Mesothelial cell of epicardium (in vitro differentiated cells): ENCODE results near the gene AKNA. TPM values are rescaled to one million over a fixed set of nuclear protein-coding genes. Genes with fewer than 3 reads are reported as not detected.

ENCODE experiments used
- DNase-seq, 2 experiments: peaks; one replicate each; pipeline ENCODE4 v3.0.0; 2021; ENCODE audit warnings: low spot score in 2 of 2; ENCODE audit not compliant: unreplicated experiment in 2 of 2
- H3K27ac Mint-ChIP-seq: 2 replicates; pipeline ENCODE4 v1.8.0; 2021; ENCODE audit warnings: mixed read lengths
- H3K27me3 Mint-ChIP-seq: 2 replicates; pipeline ENCODE4 v1.8.0; 2021; ENCODE audit warnings: low read depth, mixed read lengths
- H3K36me3 Mint-ChIP-seq: 2 replicates; pipeline ENCODE4 v1.8.0; 2021; ENCODE audit warnings: mixed read lengths
- H3K4me1 Mint-ChIP-seq: 2 replicates; pipeline ENCODE4 v1.8.0; 2021; ENCODE audit warnings: mixed read lengths
- H3K4me3 Mint-ChIP-seq: 2 replicates; pipeline ENCODE4 v1.8.0; 2021; ENCODE audit warnings: mild to moderate bottlenecking, moderate library complexity, mixed read lengths
- H3K9me3 Mint-ChIP-seq: 2 replicates; pipeline ENCODE4 v1.8.0; 2021; ENCODE audit warnings: mixed read lengths
- CTCF ChIP-seq: fragments of 200-600 bp; sonication (generic); IDR thresholded peaks from one replicate; pipeline ENCODE4 v1.5.0; 2021; ENCODE audit warnings: antibody characterized with exemption; ENCODE audit not compliant: unreplicated experiment
- total RNA-seq: library from RNA; stranded (reverse); gene quantifications from 3 replicates; pipeline ENCODE4 v1.2.1, GENCODE V29; 2021

AKNA gene
- total RNA-seq, 1 donor from 2014 or later = 23.1 TPM

- no peaks in the 10 kb centered on the region for H3K27me3 Mint-ChIP-seq
- H3K36me3 Mint-ChIP-seq = peaks cover 3% of the 10 kb centered on the region
- H3K9me3 Mint-ChIP-seq = no peaks in the 10 kb centered on the region
- no peak for TF ChIP-seq CTCF
- no peak overlapping the region for H3K4me3 Mint-ChIP-seq
- no peak for DNase-seq
- peaks cover 3% of the 10 kb centered on the region for H3K4me1 Mint-ChIP-seq
- no peak overlapping the region for H3K27ac Mint-ChIP-seq
These were observed 22.1 kb upstream of the AKNA start for GRCh38 chr9:114409842-114410241.

DNA sequence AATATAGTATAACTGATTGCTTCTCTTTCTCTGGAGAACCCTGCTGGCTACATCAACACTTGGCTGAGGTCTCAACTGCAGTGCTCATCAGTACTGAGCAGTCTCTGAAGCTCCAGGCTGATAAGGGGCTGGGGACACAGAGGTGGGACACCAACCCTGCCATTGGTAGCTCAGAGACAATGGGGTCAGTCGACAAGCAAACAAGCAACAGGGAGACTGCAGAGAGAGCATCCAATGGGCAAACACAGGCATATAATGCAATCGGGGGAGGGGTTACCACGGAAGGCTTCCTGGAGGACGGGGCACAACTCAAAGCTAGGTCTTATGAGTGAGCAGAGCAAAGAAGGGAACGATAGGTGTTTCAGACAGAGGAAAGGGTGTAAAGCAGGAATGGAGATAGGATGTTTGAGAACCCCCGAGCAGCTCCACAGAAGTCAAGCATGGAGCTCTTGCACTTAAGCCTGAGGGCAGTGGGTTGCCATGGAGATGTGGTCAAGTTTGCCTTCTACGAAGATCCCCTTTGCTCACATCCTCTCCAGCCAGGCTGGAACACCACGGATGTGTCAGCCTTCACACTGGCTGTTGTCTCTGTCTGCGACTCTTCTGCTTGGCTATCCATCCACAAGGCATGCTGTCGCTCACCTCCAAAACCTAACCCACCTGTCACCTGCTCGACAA lies 21.5 kb upstream of the AKNA start:
- H3K36me3 Mint-ChIP-seq = peaks cover 3% of the 10 kb centered on the region

DNA sequence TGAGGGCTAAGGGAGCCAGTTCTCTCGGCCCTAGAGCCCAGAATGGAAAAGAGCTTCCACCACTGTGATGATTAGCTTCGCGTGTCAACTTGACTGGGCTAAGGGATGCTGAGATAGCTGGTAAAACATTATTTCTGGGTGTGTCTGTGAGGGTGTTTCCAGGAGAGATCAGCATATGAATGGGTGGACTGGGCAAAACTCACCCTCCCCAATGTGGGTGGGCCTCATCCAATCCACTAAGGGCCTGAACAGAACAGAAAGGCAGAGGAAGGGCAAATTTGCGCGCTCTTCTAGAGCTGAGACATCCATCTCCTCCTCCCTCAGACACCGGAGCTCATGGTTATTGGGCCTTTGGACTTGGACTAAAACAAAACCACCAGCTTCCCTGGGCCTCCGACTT lies 20.9 kb upstream of the AKNA start:
- H3K27me3 Mint-ChIP-seq = no peaks in the 10 kb centered on the region
- TF ChIP-seq CTCF = no peak
- H3K4me1 Mint-ChIP-seq = peaks cover 3% of the 10 kb centered on the region
- peaks cover 3% of the 10 kb centered on the region for H3K36me3 Mint-ChIP-seq
- DNase-seq = no peak
- H3K4me3 Mint-ChIP-seq = no peak overlapping the region
- H3K9me3 Mint-ChIP-seq = no peaks in the 10 kb centered on the region
- H3K27ac Mint-ChIP-seq = no peak overlapping the region

More for the DNA sequence above, 21.5 kb upstream of the AKNA start:
- H3K27me3 Mint-ChIP-seq = no peaks in the 10 kb centered on the region
- H3K4me1 Mint-ChIP-seq = peaks cover 3% of the 10 kb centered on the region
- H3K4me3 Mint-ChIP-seq = no peak overlapping the region
- no peak for DNase-seq
- no peaks in the 10 kb centered on the region for H3K9me3 Mint-ChIP-seq
- no peak for TF ChIP-seq CTCF
- no peak overlapping the region for H3K27ac Mint-ChIP-seq

DNA sequence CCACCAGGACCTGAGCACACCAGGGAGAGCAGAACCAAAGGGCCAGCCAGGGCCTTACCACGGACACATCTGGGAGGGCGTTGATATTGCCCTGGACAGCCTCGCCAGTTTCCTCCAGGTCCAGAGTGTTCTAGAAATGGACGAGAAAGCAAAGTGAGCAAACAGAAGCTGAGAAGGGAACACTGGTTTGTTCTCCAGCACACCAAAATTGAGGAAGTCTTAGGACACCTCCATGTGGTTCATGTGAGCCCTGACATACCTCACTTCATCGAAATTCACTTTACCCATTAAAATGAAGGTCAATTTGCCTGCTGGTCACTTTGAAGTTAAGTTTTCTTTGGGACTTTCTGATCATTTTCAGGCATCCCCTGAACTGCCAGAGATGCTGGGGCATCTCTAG lies 20.1 kb upstream of the AKNA start:
- no peak for TF ChIP-seq CTCF
- Mint-ChIP-seq H3K4me1 (peaks cover 3% of the 10 kb centered on the region), H3K27ac (no peak overlapping the region), H3K4me3 (no peak overlapping the region), H3K36me3 (peaks cover 3% of the 10 kb centered on the region), H3K9me3 (no peaks in the 10 kb centered on the region), H3K27me3 (no peaks in the 10 kb centered on the region)
- no peak for DNase-seq

GRCh38 chr9:114406441-114406840 lies 18.7 kb upstream of the AKNA start:
- TF ChIP-seq CTCF = no peak
- Mint-ChIP-seq H3K9me3 (no peaks in the 10 kb centered on the region), H3K27me3 (no peaks in the 10 kb centered on the region), H3K4me3 (no peak overlapping the region), H3K27ac (no peak overlapping the region), H3K4me1 (peaks cover 9% of the 10 kb centered on the region), H3K36me3 (peaks cover 3% of the 10 kb centered on the region)
- DNase-seq = no peak
